NOMO-1 treated with DMSO at 0.1 percent for 48 hours (cell line): ENCODE measurements around the gene YIPF3.
"Not testable (repeated sequence)": the region's sequence is repeated elsewhere in the genome, so short reads cannot be mapped to it uniquely, and the experiment has no call there.

Experiments
- DNase-seq: peaks from one replicate; lab custom pipeline; 2025; ENCODE audit not compliant: unreplicated experiment; lab: John Stamatoyannopoulos, UW

Gene YIPF3

GRCh38 chr6:43467265-43467664 lies 49.5 kb downstream of the YIPF3 start:
- DNase-seq: not testable (repeated sequence)

- DNase-seq: no peak
Observed at GRCh38 chr6:43465948-43466347, 50.8 kb downstream of the YIPF3 start.

GRCh38 chr6:43464337-43464736 lies 52.4 kb downstream of the YIPF3 start:
- DNase-seq: no peak

GRCh38 chr6:43461936-43462335 lies 54.8 kb downstream of the YIPF3 start:
- no peak for DNase-seq
